H54 (cell line): ENCODE measurements around the gene CLIC3.

ENCODE experiments used
- DNase-seq: peaks from one replicate; pipeline ENCODE4 v3.0.0; 2011; ENCODE audit warnings: low spot score, mixed read lengths; ENCODE audit not compliant: insufficient read length
- FAIRE-seq: peaks from 3 replicates; lab custom pipeline; 2011; peaks lifted over from hg19 to GRCh38; lab: Jason Lieb, UNC
- POLR2A ChIP-seq: IDR thresholded peaks from 2 replicates; pipeline ENCODE4 v1.6.1; 2011; ENCODE audit warnings: low read depth, mild to moderate bottlenecking, low read length

CLIC3 gene

GRCh38 chr9:137027369-137028262, 31.2 kb upstream of the CLIC3 start, which contains the start of gene ABCA2:
Gene ABCA2, minus strand, starts transcription at chr9:137028237. Its CDS starts 97 bp downstream, at chr9:137028140.
- no peak for FAIRE-seq
- DNase-seq: peak; percentile 85
- peak; percentile 51 for TF ChIP-seq POLR2A

GRCh38 chr9:137026828-137027227, 30.5 kb upstream of the CLIC3 start:
- DNase-seq (no peak), FAIRE-seq (no peak)
- no peak for TF ChIP-seq POLR2A

GRCh38 chr9:137026384-137026783, 30.0 kb upstream of the CLIC3 start:
- TF ChIP-seq POLR2A: no peak
- DNase-seq (no peak), FAIRE-seq (no peak)

GRCh38 chr9:137025517-137025966, 29.2 kb upstream of the CLIC3 start:
- no peak for TF ChIP-seq POLR2A
- no peak for FAIRE-seq
- DNase-seq: no peak

- DNase-seq: no peak
- TF ChIP-seq POLR2A: no peak
- FAIRE-seq: no peak
Measured at GRCh38 chr9:137023583-137023991, 27.2 kb upstream of the CLIC3 start.

- no peak for DNase-seq
- TF ChIP-seq POLR2A: no peak
- FAIRE-seq: no peak
Measured at GRCh38 chr9:137023157-137023556, 26.8 kb upstream of the CLIC3 start.

GRCh38 chr9:137022662-137023008, 26.3 kb upstream of the CLIC3 start:
- DNase-seq (no peak), FAIRE-seq (no peak)
- TF ChIP-seq POLR2A: no peak

GRCh38 chr9:137021979-137022661, 25.8 kb upstream of the CLIC3 start:
- TF ChIP-seq POLR2A: no peak
- DNase-seq (peak; percentile 99), FAIRE-seq (peak; percentile 97)

- no peak for TF ChIP-seq POLR2A
- FAIRE-seq: no peak
- DNase-seq: no peak
Measured at GRCh38 chr9:137021568-137021978, 25.2 kb upstream of the CLIC3 start.

GRCh38 chr9:137020771-137021567, 24.6 kb upstream of the CLIC3 start:
- FAIRE-seq: no peak
- DNase-seq: no peak
- no peak for TF ChIP-seq POLR2A

- no peak for DNase-seq
- TF ChIP-seq POLR2A: no peak
- FAIRE-seq: no peak
Measured at GRCh38 chr9:137019891-137020683, 23.7 kb upstream of the CLIC3 start.

- TF ChIP-seq POLR2A: no peak
- FAIRE-seq (no peak), DNase-seq (no peak)
Measured at GRCh38 chr9:137018761-137019559, 22.6 kb upstream of the CLIC3 start.
